Choroid plexus epithelial cell (primary cell): ENCODE results near the gene SPNS1.

Experiments used
- DNase-seq: peaks from one replicate; pipeline ENCODE4 v3.0.0-alpha.2; 2010; ENCODE audit warnings: low read depth
- H3K4me3 ChIP-seq: 2 replicates; pipeline ENCODE4 v1.5.1; 2011; ENCODE audit warnings: low read depth, mild to moderate bottlenecking, control low read depth, low read length, moderate library complexity
- TF ChIP-seq, protein P1 (sequence below): conservative IDR thresholded peaks from 2 replicates; pipeline ENCODE4 v1.5.1; 2011; ENCODE audit warnings: low read depth, mild to moderate bottlenecking, control low read depth, inconsistent platforms, low read length, moderate library complexity

SPNS1 gene

DNA sequence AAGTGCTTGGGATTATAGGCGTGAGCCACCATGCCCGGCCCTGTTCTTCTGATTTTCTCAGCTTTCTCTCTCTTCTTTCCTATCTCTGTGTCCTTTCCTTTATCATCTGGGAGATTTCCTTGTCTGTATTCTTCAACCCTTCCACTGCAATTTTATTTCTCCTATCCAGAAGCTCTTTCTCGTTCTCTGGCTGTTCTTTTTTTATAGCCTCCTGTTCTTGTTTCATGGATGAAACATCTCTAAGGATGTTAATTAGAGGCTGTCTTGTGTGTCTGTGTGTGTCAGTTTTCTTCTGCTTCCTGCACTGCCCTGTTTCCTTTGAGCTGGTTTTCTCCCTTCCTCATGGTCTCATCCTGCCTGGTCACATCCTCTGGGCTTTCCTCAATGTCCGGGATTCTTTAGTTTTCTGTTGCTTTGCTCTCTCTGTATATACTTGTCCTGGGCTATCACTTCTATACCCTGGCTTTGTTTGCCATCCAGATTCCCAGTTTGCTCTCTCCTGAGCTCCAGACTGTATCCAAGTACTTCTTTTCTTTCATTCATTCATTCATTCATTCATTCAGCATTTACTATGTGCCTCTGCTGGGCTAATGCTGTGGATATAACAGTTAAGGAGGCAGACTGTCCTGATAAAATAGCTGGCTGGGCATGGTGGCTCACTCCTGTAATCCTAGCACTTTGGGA is 12.7 kb downstream of the SPNS1 start:
- TF ChIP-seq, protein P1, sequence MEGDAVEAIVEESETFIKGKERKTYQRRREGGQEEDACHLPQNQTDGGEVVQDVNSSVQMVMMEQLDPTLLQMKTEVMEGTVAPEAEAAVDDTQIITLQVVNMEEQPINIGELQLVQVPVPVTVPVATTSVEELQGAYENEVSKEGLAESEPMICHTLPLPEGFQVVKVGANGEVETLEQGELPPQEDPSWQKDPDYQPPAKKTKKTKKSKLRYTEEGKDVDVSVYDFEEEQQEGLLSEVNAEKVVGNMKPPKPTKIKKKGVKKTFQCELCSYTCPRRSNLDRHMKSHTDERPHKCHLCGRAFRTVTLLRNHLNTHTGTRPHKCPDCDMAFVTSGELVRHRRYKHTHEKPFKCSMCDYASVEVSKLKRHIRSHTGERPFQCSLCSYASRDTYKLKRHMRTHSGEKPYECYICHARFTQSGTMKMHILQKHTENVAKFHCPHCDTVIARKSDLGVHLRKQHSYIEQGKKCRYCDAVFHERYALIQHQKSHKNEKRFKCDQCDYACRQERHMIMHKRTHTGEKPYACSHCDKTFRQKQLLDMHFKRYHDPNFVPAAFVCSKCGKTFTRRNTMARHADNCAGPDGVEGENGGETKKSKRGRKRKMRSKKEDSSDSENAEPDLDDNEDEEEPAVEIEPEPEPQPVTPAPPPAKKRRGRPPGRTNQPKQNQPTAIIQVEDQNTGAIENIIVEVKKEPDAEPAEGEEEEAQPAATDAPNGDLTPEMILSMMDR = no peak
- no peak overlapping the region for H3K4me3 ChIP-seq
- DNase-seq = no peak

DNA sequence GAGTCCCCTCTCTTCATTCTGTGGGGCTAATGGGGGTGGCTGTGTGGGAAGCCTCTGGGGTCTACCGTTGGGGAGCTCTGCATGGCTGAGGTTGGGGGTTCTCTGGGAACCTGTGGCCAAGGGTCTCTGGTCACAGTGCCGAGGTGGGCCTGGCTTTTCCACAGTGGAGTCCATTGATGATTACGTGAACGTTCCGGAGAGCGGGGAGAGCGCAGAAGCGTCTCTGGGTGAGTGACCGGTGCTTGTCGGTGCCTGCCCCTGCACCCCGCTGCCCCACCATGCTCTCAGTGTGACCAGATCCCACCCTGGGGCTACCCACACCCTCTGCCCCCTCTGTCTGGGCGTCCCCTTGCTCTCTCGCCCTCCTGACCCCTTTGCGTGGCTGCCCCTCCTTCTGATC is 14.8 kb downstream of the SPNS1 start:
- no peak overlapping the region for H3K4me3 ChIP-seq

DNA sequence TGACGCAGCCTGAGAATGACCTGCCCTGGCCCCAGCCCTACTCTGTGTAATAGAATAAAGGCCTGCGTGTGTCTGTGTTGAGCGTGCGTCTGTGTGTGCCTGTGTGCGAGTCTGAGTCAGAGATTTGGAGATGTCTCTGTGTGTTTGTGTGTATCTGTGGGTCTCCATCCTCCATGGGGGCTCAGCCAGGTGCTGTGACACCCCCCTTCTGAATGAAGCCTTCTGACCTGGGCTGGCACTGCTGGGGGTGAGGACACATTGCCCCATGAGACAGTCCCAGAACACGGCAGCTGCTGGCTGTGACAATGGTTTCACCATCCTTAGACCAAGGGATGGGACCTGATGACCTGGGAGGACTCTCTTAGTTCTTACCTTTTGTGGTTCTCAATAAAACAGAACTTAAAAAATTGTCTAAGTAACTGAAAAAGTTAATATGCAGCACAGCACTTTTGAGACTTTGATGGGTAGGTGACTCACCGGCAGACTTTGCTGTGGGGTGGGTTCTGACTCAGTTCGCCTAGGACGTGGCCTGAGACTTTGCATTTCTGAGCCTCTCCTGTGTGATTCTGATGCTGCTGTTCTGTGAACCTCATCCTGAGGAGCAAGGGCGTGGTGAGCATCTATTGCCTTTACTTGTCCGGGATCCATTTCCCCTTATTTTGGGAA is 15.9 kb downstream of the SPNS1 start:
- H3K4me3 ChIP-seq = no peak overlapping the region
- TF ChIP-seq, protein P1 = no peak
- no peak for DNase-seq

More for the DNA sequence above, 14.8 kb downstream of the SPNS1 start:
- TF ChIP-seq, protein P1 = no peak
- DNase-seq = no peak

GRCh38 chr16:28991687-28992086 is 17.1 kb downstream of the SPNS1 start:
- H3K4me3 ChIP-seq = no peak overlapping the region
- no peak for DNase-seq
- TF ChIP-seq, protein P1 = no peak

DNA sequence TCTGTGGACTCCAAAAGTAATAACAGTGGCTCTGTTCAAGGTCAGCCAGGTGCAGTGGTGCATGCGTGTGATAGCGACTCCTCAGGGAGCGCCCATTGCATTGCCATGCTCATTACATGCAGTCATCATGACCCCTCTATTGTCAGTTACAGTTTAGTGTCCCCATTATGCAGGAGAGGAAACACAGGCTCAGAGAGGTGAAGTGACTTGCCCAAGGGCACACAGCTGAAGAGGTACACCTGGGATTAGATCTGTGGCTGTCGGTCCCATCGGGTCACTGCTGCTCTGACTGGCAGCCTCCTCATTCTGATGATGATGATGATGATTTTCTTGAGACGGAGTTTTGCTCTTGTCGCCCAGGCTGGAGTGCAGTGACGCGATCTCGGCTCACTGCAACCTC is 17.9 kb downstream of the SPNS1 start:
- DNase-seq = no peak
- TF ChIP-seq, protein P1 = no peak
- no peak overlapping the region for H3K4me3 ChIP-seq

GRCh38 chr16:28998837-28999236 is 24.3 kb downstream of the SPNS1 start:
- TF ChIP-seq, protein P1 = no peak
- DNase-seq = no peak
- H3K4me3 ChIP-seq = no peak overlapping the region

- no peak for DNase-seq
- no peak overlapping the region for H3K4me3 ChIP-seq
- TF ChIP-seq, protein P1 = no peak
Measured at GRCh38 chr16:28999577-28999976, 25.0 kb downstream of the SPNS1 start.
